ENCODE data around the gene C1QTNF8.

C1QTNF8 gene

DNA sequence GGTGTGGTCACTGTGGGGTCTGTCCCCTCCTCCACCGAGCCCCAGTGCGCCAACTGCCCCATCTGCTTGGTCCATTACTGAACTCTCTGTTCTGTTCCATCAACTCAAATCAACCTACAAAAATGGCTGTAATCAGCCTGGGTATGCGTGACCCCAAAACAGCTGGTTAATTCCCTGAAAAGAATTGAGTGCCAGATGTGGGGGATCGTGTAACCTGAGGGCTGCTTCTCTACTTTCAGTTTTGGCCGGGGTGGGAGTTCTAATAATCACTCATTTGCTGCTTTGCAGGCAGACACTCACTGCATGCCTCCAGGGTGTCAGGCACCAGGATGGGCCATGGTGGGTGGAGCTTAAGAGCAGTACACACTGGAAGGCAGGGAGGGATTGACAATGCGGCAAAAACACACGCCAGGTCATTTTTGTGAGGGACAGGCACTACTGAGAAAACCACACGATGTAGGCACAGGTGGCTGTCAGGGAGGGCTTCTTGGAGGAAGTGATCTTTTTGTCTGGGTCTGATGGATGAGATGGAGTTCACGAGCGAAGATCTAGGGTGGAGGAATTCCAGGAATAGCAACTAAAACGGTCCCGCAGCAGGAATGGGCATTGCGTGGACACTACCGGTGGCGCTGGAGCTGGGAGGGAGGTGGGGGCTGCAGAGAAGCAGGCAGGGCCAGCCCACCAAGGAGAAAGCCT is 53.8 kb downstream of the C1QTNF8 start:
- DNase-seq, result no peak

DNA sequence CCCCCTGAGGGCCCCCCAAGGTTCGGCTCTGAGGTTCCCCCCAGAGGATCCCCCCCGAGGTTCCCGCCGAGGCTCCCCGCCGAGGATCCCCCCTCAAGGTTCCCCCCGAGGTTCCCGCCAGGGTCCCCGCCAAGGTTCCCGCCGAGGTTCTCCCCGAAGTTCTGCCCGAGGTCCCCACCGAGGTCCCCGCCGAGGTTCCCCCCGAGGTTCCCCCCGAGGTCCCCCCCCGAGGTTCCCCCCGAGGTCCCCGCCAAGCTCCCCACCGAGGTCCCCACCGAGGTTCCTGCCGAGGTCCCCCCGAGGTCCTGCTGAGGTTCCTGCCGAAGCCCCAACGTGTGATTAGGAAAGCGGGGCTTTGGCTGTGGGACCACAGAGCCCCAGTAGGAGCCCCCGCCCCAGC is 55.7 kb downstream of the C1QTNF8 start:
- DNase-seq, result no peak

DNA sequence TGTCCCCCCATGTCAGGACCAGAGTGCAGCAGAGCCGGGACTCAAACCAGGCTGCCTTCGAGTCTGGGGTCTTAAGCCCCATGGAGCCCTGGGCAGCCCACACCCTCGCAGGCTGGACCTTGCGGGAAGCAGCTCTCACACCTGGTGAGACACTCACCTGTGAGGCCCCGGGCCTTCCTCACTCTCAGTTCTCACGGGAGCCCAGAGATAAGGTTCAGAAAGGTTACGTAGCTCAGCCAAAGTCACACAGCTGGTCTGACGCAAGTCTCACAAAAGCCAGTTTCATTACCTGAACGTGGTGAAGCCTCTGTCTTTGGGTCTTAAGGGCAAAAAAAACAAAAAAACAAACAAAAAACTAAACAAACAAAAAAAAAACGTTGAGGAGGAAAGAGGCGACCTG is 56.3 kb downstream of the C1QTNF8 start:
- DNase-seq, result no peak

DNA sequence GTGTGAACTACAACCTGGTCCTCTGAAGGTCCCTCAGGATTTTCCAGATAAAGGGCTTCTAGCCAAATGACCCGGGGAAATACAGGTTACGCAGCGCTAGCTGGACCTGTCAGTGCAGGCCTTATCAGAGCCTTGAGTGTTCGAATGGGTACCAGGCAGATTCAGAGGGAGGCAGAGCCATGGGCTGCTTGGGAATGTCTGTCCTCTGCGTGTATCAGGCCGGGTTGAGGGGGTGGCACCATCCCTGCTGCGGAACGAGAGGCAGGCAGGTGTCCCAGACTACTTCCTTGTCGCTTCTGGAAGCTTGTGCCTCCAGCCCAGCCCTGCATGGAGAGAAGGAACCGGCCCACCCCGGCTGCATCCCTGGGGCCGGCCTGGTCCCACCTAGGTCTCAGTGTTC is 57.1 kb downstream of the C1QTNF8 start:
- no peak for DNase-seq

Data from GDM1 (cell line).